Thyroid gland (tissue), 4 donors: ENCODE results near the gene FGF19. TPM values are rescaled to one million over a fixed set of nuclear protein-coding genes. Genes with fewer than 3 reads are reported as not detected.

Source experiments
- DNase-seq, 2 donors: peaks; one replicate each; pipeline ENCODE4 v3.0.0-alpha.2; 2019
- H3K27ac ChIP-seq, 3 donors: fragments of 200-600 bp; sonication (generic); 1 replicate in 2 of 3; 2 replicates in 1 of 3; pipeline ENCODE4 v1.5.1; 2016 to 2019; ENCODE audit warnings: mild to moderate bottlenecking in 1 of 3, moderate library complexity in 1 of 3
- H3K27me3 ChIP-seq: fragments of 200-600 bp; sonication (generic); one replicate; pipeline ENCODE4 v1.5.1; 2019
- H3K36me3 ChIP-seq, 2 donors: fragments of 200-600 bp; sonication (generic); one replicate each; pipeline ENCODE4 v1.5.1; 2016 to 2019
- H3K4me1 ChIP-seq, 2 donors: fragments of 200-600 bp; sonication (generic); one replicate each; pipeline ENCODE4 v1.5.1; 2017 to 2019
- H3K4me3 ChIP-seq, 3 donors: fragments of 200-600 bp; sonication (generic); replicated peaks in 1 of 3; 1 replicate in 2 of 3; 2 replicates in 1 of 3; pipeline ENCODE4 v1.5.1; 2016; ENCODE audit warnings: mild to moderate bottlenecking in 1 of 3
- H3K9me3 ChIP-seq: fragments of 200-600 bp; sonication (generic); one replicate; pipeline ENCODE4 v1.5.1; 2017
- POLR2A ChIP-seq, 2 donors: fragments of 450-650 bp; IDR thresholded peaks; one replicate each; pipeline ENCODE4 v1.6.1; 2017; ENCODE audit warnings: antibody characterized with exemption in 2 of 2, mild to moderate bottlenecking in 2 of 2, moderate library complexity in 1 of 2
- WGBS, 2 donors: methylation state at CpG; one replicate each; pipeline ENCODE4 v1.1.5; 2017; 5-methylcytosine and 5-hydroxymethylcytosine counted together
- intact Hi-C: fragments of 100-400 bp; cut with DNase I; formaldehyde crosslinking; loops from one replicate; pipeline ENCODE4 v1.15.1; 2023
- total RNA-seq, 4 donors: library from RNA; depleted of rRNA; stranded (reverse); fragments of >200 nt; gene quantifications; one replicate each; pipeline ENCODE4 v1.2.3, GENCODE V29; 2016
- TF ChIP-seq, protein P1 (sequence below), 6 experiments: fragments of 200-600 bp in 3 of 6; fragments of 450-650 bp in 3 of 6; sonication (generic) in 3 of 6; IDR thresholded peaks; one replicate each; pipeline ENCODE4 v1.5.1; 2016 to 2019; ENCODE audit warnings: antibody characterized with exemption in 6 of 6, mild to moderate bottlenecking in 2 of 6, inconsistent platforms in 1 of 6, moderate library complexity in 1 of 6

The FGF19 gene
- total RNA-seq, 4 donors from 2014 or later, result not detected

GRCh38 chr11:69650081-69650831, 53.6 kb downstream of the FGF19 start:
- no peak overlapping the region for H3K27ac ChIP-seq
- intact Hi-C loops, result no loop called here
- H3K27me3 ChIP-seq, result no peaks in the 10 kb centered on the region
- no peaks in the 10 kb centered on the region for H3K9me3 ChIP-seq
- H3K4me1 ChIP-seq, result no peaks in the 10 kb centered on the region
- no peak for DNase-seq
- TF ChIP-seq, protein P1, sequence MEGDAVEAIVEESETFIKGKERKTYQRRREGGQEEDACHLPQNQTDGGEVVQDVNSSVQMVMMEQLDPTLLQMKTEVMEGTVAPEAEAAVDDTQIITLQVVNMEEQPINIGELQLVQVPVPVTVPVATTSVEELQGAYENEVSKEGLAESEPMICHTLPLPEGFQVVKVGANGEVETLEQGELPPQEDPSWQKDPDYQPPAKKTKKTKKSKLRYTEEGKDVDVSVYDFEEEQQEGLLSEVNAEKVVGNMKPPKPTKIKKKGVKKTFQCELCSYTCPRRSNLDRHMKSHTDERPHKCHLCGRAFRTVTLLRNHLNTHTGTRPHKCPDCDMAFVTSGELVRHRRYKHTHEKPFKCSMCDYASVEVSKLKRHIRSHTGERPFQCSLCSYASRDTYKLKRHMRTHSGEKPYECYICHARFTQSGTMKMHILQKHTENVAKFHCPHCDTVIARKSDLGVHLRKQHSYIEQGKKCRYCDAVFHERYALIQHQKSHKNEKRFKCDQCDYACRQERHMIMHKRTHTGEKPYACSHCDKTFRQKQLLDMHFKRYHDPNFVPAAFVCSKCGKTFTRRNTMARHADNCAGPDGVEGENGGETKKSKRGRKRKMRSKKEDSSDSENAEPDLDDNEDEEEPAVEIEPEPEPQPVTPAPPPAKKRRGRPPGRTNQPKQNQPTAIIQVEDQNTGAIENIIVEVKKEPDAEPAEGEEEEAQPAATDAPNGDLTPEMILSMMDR (IDR thresholded peaks at IDR 0.05), result no peak
- TF ChIP-seq POLR2A (IDR thresholded peaks at IDR 0.05), result no peak
- no peak overlapping the region for H3K4me3 ChIP-seq
- 79 to 86% methylated on average over 13 to 18 of the region's 24 CpGs for WGBS, 2 donors
- H3K36me3 ChIP-seq, result peaks cover 43 to 45% of the 10 kb centered on the region in 2 donors

DNA sequence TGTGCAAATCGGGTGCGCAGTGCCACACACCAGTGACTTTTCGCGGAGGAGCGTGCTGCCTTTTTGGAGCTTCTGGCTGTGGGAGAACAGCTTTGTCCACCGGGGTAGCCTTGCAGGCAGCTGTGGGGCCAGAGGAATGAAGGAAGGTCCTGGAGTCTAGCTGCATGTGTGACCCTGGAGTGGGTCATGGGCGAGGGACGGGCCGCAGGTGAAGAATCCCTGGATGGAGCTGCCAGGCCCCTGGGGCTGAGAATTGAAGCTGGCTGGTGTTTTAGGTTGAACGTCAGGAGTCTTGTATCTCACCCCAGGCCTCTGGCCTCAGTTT, 54.3 kb downstream of the FGF19 start:
- H3K36me3 ChIP-seq, result peaks cover 45 to 48% of the 10 kb centered on the region in 2 donors
- H3K4me3 ChIP-seq, result no peak overlapping the region
- DNase-seq, result no peak
- no peak overlapping the region for H3K27ac ChIP-seq
- peaks cover 4 to 5% of the 10 kb centered on the region in 2 donors for H3K4me1 ChIP-seq
- 93 to 96% methylated on average over 7 to 10 of the region's 10 CpGs for WGBS, 2 donors
- no peaks in the 10 kb centered on the region for H3K9me3 ChIP-seq
- no peaks in the 10 kb centered on the region for H3K27me3 ChIP-seq
- TF ChIP-seq POLR2A (IDR thresholded peaks at IDR 0.05), result no peak
- TF ChIP-seq, protein P1 (IDR thresholded peaks at IDR 0.05), result no peak
- intact Hi-C loops, result no loop called here

DNA sequence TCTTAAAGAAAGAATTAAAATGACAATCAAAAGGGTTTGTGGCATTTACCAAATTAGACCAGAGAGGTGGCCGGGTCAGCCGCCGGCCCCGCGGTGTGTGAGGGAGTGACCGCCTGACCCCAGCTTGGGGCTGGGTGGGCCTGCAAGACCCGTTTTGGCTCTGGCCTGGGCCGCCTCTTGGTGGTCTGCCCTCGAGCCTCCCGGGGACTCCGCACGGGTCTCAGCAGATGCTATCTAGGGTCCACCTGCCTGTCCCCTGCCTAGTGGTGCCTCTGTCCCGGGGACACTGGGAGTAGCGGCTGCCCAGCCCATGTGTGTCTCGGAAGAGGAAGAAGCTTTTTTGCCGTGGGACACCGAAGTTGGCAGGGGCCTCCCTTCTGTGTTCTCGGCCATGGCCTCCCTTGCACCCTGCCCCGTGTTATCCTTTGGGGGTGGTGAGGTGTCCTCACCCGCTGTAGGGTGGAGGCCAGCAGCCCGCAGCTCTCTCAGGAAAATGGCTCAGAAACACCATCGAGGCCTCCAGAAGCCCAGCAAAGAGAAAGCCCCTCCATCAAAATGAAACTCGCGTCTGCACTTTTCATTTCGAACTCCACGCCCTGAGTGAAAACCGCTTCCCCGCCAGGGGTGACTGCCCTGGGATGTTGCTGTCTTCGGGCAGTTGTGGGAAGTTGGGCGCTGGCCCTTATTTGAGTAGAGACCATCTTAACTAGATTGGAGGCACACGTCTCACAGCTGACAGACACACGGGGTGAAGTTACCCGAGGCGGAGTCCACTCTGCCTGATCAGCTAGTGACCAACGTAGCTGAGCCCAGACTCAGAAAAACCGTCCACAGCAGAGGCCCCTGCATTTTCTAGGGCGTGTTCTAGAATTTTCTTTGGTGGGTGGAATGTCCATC, 54.9 kb downstream of the FGF19 start:
- intact Hi-C loops, result no loop called here

More for the DNA sequence above, 54.9 kb downstream of the FGF19 start:
- Histone ChIP-seq H3K36me3 (peaks cover 45 to 49% of the 10 kb centered on the region in 2 donors), H3K27me3 (no peaks in the 10 kb centered on the region), H3K9me3 (no peaks in the 10 kb centered on the region), H3K4me1 (peaks cover 11% of the 10 kb centered on the region in 2 donors), H3K27ac (no peak overlapping the region), H3K4me3 (no peak overlapping the region)
- DNase-seq, result no peak
- 90 to 92% methylated on average over 26 to 28 of the region's 37 CpGs for WGBS, 2 donors
- TF ChIP-seq POLR2A (IDR thresholded peaks at IDR 0.05), result no peak
- TF ChIP-seq, protein P1 (IDR thresholded peaks at IDR 0.05), result no peak

Other genes with a start within 250 kb of the FGF19 start
- not detected for gene LINC01488, start 222.4 kb downstream of the FGF19 start, total RNA-seq
- gene CCND1, start 62.9 kb downstream of the FGF19 start, total RNA-seq, result 100 to 1,000 TPM in 1 of 4 donors, 10 to 100 TPM in 3; 55.1 to 110 (median 94.6) TPM
- gene LTO1, start 28.7 kb downstream of the FGF19 start, total RNA-seq, result 10 to 100 TPM; 23.5 to 40.0 (median 26.9) TPM
- gene FGF4, start 71.3 kb upstream of the FGF19 start, total RNA-seq, result not detected
- gene FGF3, start 115.4 kb upstream of the FGF19 start, total RNA-seq, result not detected